ENCODE results near the gene SERPINB3. TPM values are rescaled to one million over a fixed set of nuclear protein-coding genes. Genes with fewer than 3 reads are reported as not detected.
"Not testable (repeated sequence)": the region's sequence is repeated elsewhere in the genome, so short reads cannot be mapped to it uniquely, and the experiment has no call there.

The SERPINB3 gene
- total and polyA plus RNA-seq, 9 donors: 0.05 to 0.23 TPM; not detected in 7

DNA sequence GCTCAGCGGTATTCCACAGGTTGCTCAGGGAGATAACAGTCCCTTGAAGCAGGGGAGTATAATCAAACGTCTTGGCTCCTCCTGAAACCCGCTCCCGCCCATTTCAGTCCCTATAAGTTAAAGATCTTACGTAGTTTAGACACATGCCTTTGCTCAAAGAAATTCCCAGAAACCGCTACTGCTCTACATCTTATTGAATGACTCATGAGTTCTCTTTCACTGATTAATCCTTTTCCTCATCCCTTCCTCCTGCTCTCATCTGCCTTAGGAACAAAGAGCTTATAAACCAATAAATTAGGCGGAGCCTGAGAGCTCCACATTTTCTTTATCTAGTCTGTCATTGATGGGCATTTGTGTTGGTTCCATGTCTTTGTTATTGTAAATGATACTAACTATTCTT lies 13.5 kb downstream of the SERPINB3 start:
- intact Hi-C loops (cut with DNase I): no loop called here
- H3K36me3 ChIP-seq: no peaks in the 10 kb centered on the region
- WGBS, 3 donors: 62 to 67% (median 64%) methylated on average over 7 of the region's 7 CpGs
- no peaks in the 10 kb centered on the region for H3K9me3 ChIP-seq
- no peak for DNase-seq
- H3K4me1 ChIP-seq (ENCODE audit: insufficient read depth): no peaks in the 10 kb centered on the region
- TF ChIP-seq POLR2A (IDR thresholded peaks at IDR 0.05): no peak
- no peak for TF ChIP-seq EP300 (IDR thresholded peaks at IDR 0.05)
- TF ChIP-seq, protein P1, sequence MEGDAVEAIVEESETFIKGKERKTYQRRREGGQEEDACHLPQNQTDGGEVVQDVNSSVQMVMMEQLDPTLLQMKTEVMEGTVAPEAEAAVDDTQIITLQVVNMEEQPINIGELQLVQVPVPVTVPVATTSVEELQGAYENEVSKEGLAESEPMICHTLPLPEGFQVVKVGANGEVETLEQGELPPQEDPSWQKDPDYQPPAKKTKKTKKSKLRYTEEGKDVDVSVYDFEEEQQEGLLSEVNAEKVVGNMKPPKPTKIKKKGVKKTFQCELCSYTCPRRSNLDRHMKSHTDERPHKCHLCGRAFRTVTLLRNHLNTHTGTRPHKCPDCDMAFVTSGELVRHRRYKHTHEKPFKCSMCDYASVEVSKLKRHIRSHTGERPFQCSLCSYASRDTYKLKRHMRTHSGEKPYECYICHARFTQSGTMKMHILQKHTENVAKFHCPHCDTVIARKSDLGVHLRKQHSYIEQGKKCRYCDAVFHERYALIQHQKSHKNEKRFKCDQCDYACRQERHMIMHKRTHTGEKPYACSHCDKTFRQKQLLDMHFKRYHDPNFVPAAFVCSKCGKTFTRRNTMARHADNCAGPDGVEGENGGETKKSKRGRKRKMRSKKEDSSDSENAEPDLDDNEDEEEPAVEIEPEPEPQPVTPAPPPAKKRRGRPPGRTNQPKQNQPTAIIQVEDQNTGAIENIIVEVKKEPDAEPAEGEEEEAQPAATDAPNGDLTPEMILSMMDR (IDR thresholded peaks at IDR 0.05): no peak
- H3K27ac ChIP-seq: no peak overlapping the region
- H3K4me3 ChIP-seq: no peak overlapping the region
- H3K27me3 ChIP-seq: no peaks in the 10 kb centered on the region

DNA sequence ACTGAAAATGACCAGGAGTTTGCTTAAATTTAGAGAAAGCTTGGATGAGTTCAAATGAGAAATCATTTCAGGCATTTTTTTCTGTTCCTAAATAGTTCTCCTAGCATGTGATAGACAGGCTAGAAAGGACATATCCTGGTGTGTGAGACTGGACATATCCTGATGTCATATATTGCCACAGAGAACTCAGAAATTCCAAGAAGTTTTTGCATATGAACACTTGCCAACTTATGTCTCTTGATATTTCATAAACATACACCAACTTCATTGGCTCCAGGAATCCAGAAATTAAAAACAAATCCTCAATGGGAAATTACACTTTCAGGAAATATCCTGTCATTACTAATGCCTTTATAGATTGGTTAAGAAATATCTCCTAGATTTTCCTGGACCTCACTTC lies 14.8 kb downstream of the SERPINB3 start:
- no peaks in the 10 kb centered on the region for H3K27me3 ChIP-seq
- H3K9me3 ChIP-seq: no peaks in the 10 kb centered on the region
- H3K4me1 ChIP-seq (ENCODE audit: insufficient read depth): no peaks in the 10 kb centered on the region
- intact Hi-C loops (cut with DNase I): no loop called here
- TF ChIP-seq EP300 (IDR thresholded peaks at IDR 0.05) (no peak), POLR2A (IDR thresholded peaks at IDR 0.05) (no peak)
- TF ChIP-seq, protein P1 (IDR thresholded peaks at IDR 0.05): no peak
- no peak overlapping the region for H3K4me3 ChIP-seq
- no peak overlapping the region for H3K27ac ChIP-seq
- no peaks in the 10 kb centered on the region for H3K36me3 ChIP-seq
- no peak for DNase-seq

DNA sequence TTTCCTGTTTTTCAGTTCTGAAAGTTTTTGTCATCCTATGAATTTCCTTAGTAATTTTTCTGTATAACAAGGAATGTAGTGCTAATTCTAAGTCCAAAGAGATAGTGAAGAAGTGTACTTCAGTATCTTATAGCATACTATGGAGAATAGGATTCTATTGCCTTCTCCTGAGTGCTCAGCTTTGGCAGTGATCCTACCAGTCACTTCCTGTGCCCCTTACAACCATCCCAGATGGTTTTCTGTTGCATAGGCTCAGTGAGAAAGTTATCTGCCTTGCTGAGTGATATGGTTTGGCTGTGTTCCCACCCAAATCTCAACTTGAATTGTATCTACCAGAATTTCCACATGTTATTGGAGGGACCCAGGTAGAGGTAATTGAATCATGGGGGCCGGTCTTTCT lies 17.0 kb downstream of the SERPINB3 start:
- H3K36me3 ChIP-seq; H3K4me3 ChIP-seq; H3K4me1 ChIP-seq (ENCODE audit: insufficient read depth); H3K27me3 ChIP-seq; H3K27ac ChIP-seq; intact Hi-C loops (cut with DNase I); H3K9me3 ChIP-seq; DNase-seq: not testable (repeated sequence)
- WGBS, 3 donors: 83 to 90% (median 83%) methylated on average over 1 of the region's 1 CpG

DNA sequence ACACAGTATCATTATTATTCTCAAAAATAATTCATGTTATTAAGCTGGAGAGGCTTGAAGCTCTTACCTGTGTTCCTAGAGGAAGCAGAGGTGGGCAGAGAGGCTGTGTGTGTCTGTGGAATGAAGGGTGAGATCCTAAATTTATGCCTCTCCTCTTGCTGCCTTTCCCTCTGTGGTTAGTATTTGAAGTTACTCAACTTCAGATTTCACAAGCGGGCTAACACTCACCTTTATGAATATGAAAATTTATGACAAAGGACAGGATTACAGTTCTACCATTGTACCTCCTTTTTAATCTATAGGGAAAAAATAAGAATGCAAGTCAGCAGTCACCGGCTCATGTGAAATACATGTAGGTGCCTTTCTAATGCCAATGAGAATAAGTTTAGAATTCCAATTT lies 17.6 kb downstream of the SERPINB3 start, which contains the start of gene SERPINB4:
Gene SERPINB4 (minus strand): TSS at position 115 of the 400 bp plus-strand sequence. CDS start 679 bp downstream, outside the sequence.
- H3K27ac ChIP-seq; H3K4me3 ChIP-seq; intact Hi-C loops (cut with DNase I); H3K9me3 ChIP-seq; H3K27me3 ChIP-seq; H3K4me1 ChIP-seq (ENCODE audit: insufficient read depth); H3K36me3 ChIP-seq; DNase-seq: not testable (repeated sequence)
- 84 to 93% (median 91%) methylated on average over 1 to 2 of the region's 2 CpGs for WGBS, 3 donors

DNA sequence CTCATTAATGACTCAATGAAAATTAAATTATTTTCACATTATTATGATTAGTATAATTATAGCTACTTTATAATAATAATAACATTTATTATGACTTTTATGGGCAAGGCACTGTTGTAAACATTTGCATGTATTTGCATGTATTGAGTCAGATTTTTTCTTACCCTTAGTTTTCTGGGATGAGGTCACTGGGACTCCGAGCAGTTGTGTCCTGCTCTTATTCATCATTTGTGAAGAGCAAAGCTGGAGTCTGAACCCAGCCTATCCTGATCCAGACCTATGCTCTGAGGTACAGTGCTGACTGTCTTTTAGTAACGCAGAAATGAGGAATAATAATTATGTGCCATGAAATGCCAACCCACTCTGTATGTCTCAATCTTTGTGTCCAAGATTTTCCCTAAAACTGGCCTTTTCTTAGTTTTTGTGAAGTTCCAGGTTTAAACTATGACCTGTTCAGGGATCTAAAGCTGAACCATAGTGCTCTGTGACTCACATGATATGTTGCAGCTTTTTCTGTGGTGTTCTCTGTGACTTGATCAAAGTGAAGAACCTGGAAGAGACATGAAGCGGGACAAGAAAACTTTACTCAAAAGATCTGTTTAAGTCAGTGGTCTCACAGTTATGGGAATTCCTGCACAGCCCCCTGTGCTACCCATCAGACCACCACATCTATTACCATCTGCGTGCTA lies 18.9 kb downstream of the SERPINB3 start:
- WGBS, 3 donors: 85 to 93% (median 93%) methylated on average over 4 of the region's 4 CpGs
- H3K27ac ChIP-seq; H3K4me1 ChIP-seq (ENCODE audit: insufficient read depth); H3K27me3 ChIP-seq; H3K36me3 ChIP-seq; H3K9me3 ChIP-seq; intact Hi-C loops (cut with DNase I); DNase-seq; H3K4me3 ChIP-seq: not testable (repeated sequence)

DNA sequence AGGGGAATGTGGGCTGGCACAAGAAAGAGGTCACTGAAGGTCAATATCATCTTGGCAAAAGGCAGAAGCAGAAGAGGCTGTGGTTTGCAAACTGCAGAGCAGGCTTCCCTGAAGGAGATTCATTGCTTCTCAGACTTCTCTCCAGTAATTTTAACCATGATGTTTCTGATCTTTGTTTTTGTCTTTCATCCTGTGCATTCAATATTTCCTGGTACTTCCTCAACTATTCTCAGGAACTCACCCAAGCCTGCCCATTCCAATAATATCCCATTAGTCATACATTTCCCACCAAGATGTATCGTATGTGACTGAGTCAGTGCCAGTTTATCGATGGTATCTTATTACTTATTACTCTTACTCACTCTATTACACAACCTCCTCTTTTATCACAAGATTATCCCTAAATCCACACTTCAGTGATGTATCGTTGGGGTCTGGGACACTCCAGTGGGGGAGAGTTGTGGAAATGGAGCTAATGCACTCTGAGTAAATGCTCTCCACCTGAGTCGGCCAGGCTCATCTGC lies 20.5 kb downstream of the SERPINB3 start:
- H3K36me3 ChIP-seq; H3K27ac ChIP-seq; H3K27me3 ChIP-seq; H3K4me3 ChIP-seq; H3K9me3 ChIP-seq; H3K4me1 ChIP-seq (ENCODE audit: insufficient read depth); DNase-seq; intact Hi-C loops (cut with DNase I): not testable (repeated sequence)
- WGBS, 3 donors: 87 to 91% (median 90%) methylated on average over 4 of the region's 4 CpGs

Measured in ovary (tissue), 9 donors.